GM21786 (cell line): ENCODE results near the gene SYNGR3.

Source experiments
- ATAC-seq: cut with Tn5 transposase; IDR thresholded peaks from one replicate; pipeline ENCODE4 v1.9.1; 2021; ENCODE audit not compliant: unreplicated experiment

SYNGR3 gene

GRCh38 chr16:1991948-1992703 is 2.4 kb downstream of the SYNGR3 start:
- peak; percentile 44 for ATAC-seq

GRCh38 chr16:1992704-1993317 is 3.0 kb downstream of the SYNGR3 start:
- no peak for ATAC-seq

GRCh38 chr16:1993731-1994131 is 4.0 kb downstream of the SYNGR3 start:
- ATAC-seq, result no peak

GRCh38 chr16:1997494-1998359 is 8.0 kb downstream of the SYNGR3 start:
- no peak for ATAC-seq

GRCh38 chr16:1998360-1998835 is 8.6 kb downstream of the SYNGR3 start:
- no peak for ATAC-seq

- no peak for ATAC-seq
Observed at GRCh38 chr16:1998852-1999801, 9.4 kb downstream of the SYNGR3 start.

GRCh38 chr16:1999866-2000514 is 10.2 kb downstream of the SYNGR3 start:
- no peak for ATAC-seq

GRCh38 chr16:2001035-2001434 is 11.3 kb downstream of the SYNGR3 start:
- no peak for ATAC-seq

GRCh38 chr16:2001456-2002355 is 11.9 kb downstream of the SYNGR3 start:
- ATAC-seq, result no peak

- no peak for ATAC-seq
Observed at GRCh38 chr16:2002406-2003230, 12.8 kb downstream of the SYNGR3 start.

GRCh38 chr16:2003231-2003826 is 13.6 kb downstream of the SYNGR3 start:
- no peak for ATAC-seq

GRCh38 chr16:2003827-2004641 is 14.3 kb downstream of the SYNGR3 start:
- peak; percentile 71 for ATAC-seq

- ATAC-seq, result no peak
Observed at GRCh38 chr16:2004795-2005517, 15.2 kb downstream of the SYNGR3 start.

GRCh38 chr16:2005646-2006045 is 15.9 kb downstream of the SYNGR3 start:
- ATAC-seq, result no peak

GRCh38 chr16:2006317-2006716 is 16.5 kb downstream of the SYNGR3 start:
- no peak for ATAC-seq
